Kidney tubule cell (primary cell): ENCODE measurements around the gene PPP2R2C.
A peak's percentile ranks its signal among the peaks of the same experiment; 100 is the strongest.

Experiments
- DNase-seq: peaks from one replicate; pipeline ENCODE4 v3.0.0-alpha.2; 2018; ENCODE audit warnings: low spot score

PPP2R2C gene

GRCh38 chr4:6494431-6495295 lies 22.2 kb upstream of the PPP2R2C start:
- DNase-seq, result no peak

- DNase-seq, result peak; percentile 38
Observed at GRCh38 chr4:6493658-6494304, 21.4 kb upstream of the PPP2R2C start.

- DNase-seq, result no peak
Observed at GRCh38 chr4:6492861-6493657, 20.6 kb upstream of the PPP2R2C start.

- no peak for DNase-seq
Observed at GRCh38 chr4:6492027-6492590, 19.7 kb upstream of the PPP2R2C start.

- no peak for DNase-seq
Observed at GRCh38 chr4:6491235-6491634, 18.8 kb upstream of the PPP2R2C start.

GRCh38 chr4:6489927-6490326 lies 17.5 kb upstream of the PPP2R2C start:
- no peak for DNase-seq

GRCh38 chr4:6487466-6487865 lies 15.1 kb upstream of the PPP2R2C start:
- DNase-seq, result no peak

GRCh38 chr4:6480534-6481088 lies 8.2 kb upstream of the PPP2R2C start:
- DNase-seq, result peak; percentile 87

- no peak for DNase-seq
Observed at GRCh38 chr4:6478546-6479220, 6.3 kb upstream of the PPP2R2C start.

GRCh38 chr4:6476893-6477292 lies 4.5 kb upstream of the PPP2R2C start:
- DNase-seq, result no peak

GRCh38 chr4:6475492-6476020 lies 3.1 kb upstream of the PPP2R2C start:
- no peak for DNase-seq

GRCh38 chr4:6474705-6475457 lies 2.5 kb upstream of the PPP2R2C start:
- no peak for DNase-seq

GRCh38 chr4:6474053-6474568 lies 1.7 kb upstream of the PPP2R2C start:
- no peak for DNase-seq

GRCh38 chr4:6473264-6474052 lies 1.0 kb upstream of the PPP2R2C start:
- no peak for DNase-seq

- no peak for DNase-seq
Observed at GRCh38 chr4:6472008-6472386, 417 bp downstream of the PPP2R2C start.

GRCh38 chr4:6471307-6472007 lies 957 bp downstream of the PPP2R2C start:
- DNase-seq, result no peak

- DNase-seq, result peak; percentile 71
Observed at GRCh38 chr4:6470502-6471306, 1.7 kb downstream of the PPP2R2C start.
